T-helper 1 cell treated with Interleukin-12 subunit alpha and Interleukin-12 subunit beta and Interleukin-4 antibody, amounts not matched to agents 30 μg/mL and 1 μg/mL, for 36 hours (primary cell): ENCODE measurements around the gene SSR1.
"Not testable (repeated sequence)": the region's sequence is repeated elsewhere in the genome, so short reads cannot be mapped to it uniquely, and the experiment has no call there.

Experiments used
- H3K27ac Mint-ChIP-seq: one replicate; pipeline ENCODE4 v1.8.0; 2021; ENCODE audit warnings: mild to moderate bottlenecking, mixed read lengths
- H3K27me3 Mint-ChIP-seq: one replicate; pipeline ENCODE4 v1.8.0; 2021; ENCODE audit warnings: low read depth, mixed read lengths
- H3K36me3 Mint-ChIP-seq: one replicate; pipeline ENCODE4 v1.8.0; 2021; ENCODE audit warnings: low read depth, mixed read lengths
- H3K4me1 Mint-ChIP-seq: one replicate; pipeline ENCODE4 v1.8.0; 2021; ENCODE audit warnings: low read depth, mixed read lengths
- H3K4me3 Mint-ChIP-seq: one replicate; pipeline ENCODE4 v1.8.0; 2021; ENCODE audit warnings: mild to moderate bottlenecking, moderate library complexity, mixed read lengths
- H3K9me3 Mint-ChIP-seq: one replicate; pipeline ENCODE4 v1.8.0; 2021; ENCODE audit warnings: mixed read lengths

SSR1 gene

DNA sequence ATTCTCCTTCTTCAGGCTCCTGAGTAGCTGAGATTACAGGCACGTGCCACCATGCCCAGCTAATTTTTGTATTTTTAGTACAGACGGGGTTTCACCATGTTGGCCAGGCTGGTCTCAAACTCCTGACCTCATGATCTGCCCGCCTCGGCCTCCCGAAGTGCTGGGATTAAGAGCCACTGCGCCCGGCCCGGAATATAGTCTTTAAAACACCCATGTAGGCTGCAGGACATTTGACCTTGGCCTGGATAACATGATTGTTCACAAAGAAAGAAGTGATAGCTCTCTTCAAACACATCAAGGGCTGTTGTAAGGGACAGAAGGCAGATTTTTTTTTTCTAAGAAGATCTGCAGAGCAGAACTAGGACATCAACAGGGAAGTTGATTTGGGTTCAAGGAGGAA, 38.5 kb downstream of the SSR1 start:
- H3K27me3 Mint-ChIP-seq, H3K9me3 Mint-ChIP-seq, H3K4me3 Mint-ChIP-seq, H3K27ac Mint-ChIP-seq, H3K36me3 Mint-ChIP-seq, H3K4me1 Mint-ChIP-seq: not testable (repeated sequence)

- no peaks in the 10 kb centered on the region for H3K36me3 Mint-ChIP-seq
- no peak overlapping the region for H3K27ac Mint-ChIP-seq
- no peaks in the 10 kb centered on the region for H3K9me3 Mint-ChIP-seq
- H3K4me1 Mint-ChIP-seq = peaks cover 5% of the 10 kb centered on the region
- H3K27me3 Mint-ChIP-seq = no peaks in the 10 kb centered on the region
- H3K4me3 Mint-ChIP-seq = no peak overlapping the region
These were observed 39.3 kb downstream of the SSR1 start for GRCh38 chr6:7273709-7274108.

DNA sequence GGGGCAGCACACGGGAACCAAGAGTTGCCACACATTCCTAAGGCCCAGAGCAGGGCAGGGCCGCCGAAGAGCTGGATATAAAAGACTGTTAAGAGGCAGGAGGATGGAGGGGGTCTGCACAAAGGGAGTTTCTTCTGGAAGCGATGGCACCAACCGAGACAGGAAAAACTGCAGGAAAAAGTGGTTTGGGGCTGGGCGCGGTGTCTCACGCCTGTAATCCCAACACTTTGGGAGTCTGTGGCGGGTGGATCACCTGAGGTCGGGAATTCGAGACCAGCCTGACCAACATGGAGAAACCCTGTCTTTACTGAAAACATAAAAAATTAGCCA, 41.8 kb downstream of the SSR1 start:
- H3K9me3 Mint-ChIP-seq = peaks cover 2% of the 10 kb centered on the region
- H3K27ac Mint-ChIP-seq = no peak overlapping the region
- no peak overlapping the region for H3K4me3 Mint-ChIP-seq
- peaks cover 5% of the 10 kb centered on the region for H3K4me1 Mint-ChIP-seq
- H3K27me3 Mint-ChIP-seq = no peaks in the 10 kb centered on the region
- H3K36me3 Mint-ChIP-seq = no peaks in the 10 kb centered on the region

DNA sequence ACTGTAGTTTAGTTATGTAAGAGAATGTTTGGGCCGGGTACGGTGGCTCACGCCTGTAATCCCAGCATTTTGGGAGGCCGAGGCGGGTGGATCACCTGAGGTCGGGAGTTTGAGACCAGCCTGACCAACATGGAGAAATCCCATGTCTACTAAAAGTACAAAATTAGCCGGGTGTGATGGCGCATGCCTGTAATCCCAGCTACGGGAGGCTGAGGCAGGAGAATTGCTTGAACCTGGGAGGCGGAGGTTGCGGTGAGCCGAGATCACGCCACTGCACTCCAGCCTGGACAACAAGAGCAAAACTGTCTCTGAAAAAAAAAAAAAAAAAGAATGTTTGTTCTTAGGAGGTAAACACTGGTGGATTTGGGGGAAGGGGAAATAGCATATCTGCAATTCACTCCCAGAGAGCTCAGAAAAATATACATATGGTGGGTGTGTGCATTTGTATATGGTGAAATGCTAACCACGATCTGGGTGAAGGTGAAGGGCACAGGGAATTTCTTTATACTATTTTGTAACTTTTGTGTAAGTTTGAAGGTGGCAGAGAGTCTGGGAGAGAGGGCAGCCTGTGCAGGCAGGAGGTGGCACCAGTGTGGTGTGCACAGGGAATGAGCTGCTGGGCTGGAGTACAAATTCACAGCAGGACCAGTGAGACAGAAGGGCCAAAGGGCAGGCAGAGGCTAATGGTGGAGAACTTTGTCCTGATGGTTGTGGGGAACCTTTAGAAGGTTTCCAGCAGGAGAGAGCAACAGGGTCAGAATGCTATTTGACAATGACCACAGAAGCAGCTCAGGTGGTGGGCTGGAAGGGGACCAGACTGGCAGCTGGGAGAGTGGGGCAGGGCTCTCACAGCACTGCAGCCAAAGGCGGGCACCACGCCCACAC, 42.4 kb downstream of the SSR1 start:
- H3K4me1 Mint-ChIP-seq = peaks cover 2% of the 10 kb centered on the region
- H3K27ac Mint-ChIP-seq = no peak overlapping the region
- H3K27me3 Mint-ChIP-seq = no peaks in the 10 kb centered on the region
- peaks cover 4% of the 10 kb centered on the region for H3K9me3 Mint-ChIP-seq
- no peaks in the 10 kb centered on the region for H3K36me3 Mint-ChIP-seq
- no peak overlapping the region for H3K4me3 Mint-ChIP-seq

DNA sequence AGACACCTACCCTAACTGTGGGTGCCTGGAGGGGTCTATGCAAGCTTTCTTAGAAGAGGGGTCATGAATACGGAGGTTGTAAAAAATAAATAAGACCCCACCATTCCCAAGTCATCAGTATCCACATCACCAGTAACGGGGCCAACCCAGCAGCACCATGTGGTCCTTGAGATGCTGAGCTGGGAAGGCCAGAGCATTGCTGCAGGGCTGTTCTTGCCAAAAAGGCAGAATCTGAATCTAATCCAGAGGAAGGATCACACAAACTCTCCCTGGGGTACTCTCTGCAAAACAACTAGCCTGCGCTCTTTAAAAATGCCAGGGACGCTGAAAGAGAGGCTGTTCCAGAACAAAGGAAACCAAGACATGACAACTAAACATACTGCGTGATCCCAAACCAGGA, 43.2 kb downstream of the SSR1 start:
- Mint-ChIP-seq H3K27ac (no peak overlapping the region), H3K9me3 (peaks cover 4% of the 10 kb centered on the region), H3K4me3 (no peak overlapping the region), H3K36me3 (no peaks in the 10 kb centered on the region), H3K27me3 (no peaks in the 10 kb centered on the region), H3K4me1 (peaks cover 2% of the 10 kb centered on the region)

- H3K4me3 Mint-ChIP-seq = no peak overlapping the region
- H3K9me3 Mint-ChIP-seq = peaks cover 4% of the 10 kb centered on the region
- peaks cover 2% of the 10 kb centered on the region for H3K4me1 Mint-ChIP-seq
- no peak overlapping the region for H3K27ac Mint-ChIP-seq
- no peaks in the 10 kb centered on the region for H3K36me3 Mint-ChIP-seq
- no peaks in the 10 kb centered on the region for H3K27me3 Mint-ChIP-seq
These were observed 44.0 kb downstream of the SSR1 start for GRCh38 chr6:7268816-7269555.

DNA sequence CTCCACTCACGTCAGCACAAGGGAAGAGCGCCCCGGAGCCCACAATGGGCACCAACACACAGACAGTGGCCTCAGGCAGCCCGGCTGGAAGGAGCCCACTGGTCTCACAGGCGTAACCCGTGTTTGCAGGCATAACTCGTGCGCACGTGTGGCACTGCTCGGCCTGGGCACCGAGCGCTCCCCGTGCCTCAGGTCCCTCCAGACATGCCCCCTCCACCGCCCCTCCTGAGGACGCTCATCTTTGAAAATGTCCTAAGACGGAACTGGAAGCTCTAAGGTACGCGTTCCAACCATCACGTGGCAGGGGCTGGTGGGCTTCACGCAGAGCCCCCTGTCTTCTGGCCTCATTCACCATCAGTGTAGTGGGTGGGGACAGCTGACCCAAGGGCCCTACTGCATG, 44.6 kb downstream of the SSR1 start:
- H3K36me3 Mint-ChIP-seq = no peaks in the 10 kb centered on the region
- no peak overlapping the region for H3K27ac Mint-ChIP-seq
- H3K9me3 Mint-ChIP-seq = peaks cover 4% of the 10 kb centered on the region
- H3K4me1 Mint-ChIP-seq = no peaks in the 10 kb centered on the region
- no peaks in the 10 kb centered on the region for H3K27me3 Mint-ChIP-seq
- H3K4me3 Mint-ChIP-seq = no peak overlapping the region

DNA sequence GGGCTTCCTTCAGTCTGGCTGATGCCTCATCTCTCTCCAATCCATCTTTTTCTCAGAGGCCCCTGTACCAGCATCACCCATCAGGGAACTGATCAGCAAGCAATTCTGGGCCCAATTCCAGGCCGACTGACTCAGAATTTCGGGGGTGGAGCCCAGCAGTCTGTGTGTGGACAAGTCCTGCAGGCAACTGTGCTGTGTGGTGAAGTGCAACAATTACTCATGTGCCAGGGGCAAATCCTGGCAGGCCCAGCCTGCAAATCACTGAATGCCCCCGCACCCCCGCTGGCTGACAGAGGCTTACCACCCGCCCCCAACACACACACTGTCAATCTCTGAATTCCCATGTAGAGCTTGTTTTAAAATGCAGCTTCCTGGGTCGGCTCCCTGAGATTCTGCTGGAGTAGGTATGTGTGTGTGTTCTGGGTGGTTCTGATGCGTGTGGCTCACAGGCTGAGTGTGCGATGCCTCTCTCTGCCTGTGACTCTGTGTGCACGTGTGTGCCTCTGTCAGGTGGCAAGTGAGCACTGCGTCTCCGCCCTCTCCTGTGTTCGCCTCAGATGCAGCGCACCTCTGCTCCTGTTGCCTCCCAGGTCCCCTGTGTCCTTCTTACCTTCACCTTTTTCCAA, 45.4 kb downstream of the SSR1 start:
- Mint-ChIP-seq H3K9me3 (peaks cover 4% of the 10 kb centered on the region), H3K27ac (no peak overlapping the region), H3K36me3 (no peaks in the 10 kb centered on the region), H3K27me3 (no peaks in the 10 kb centered on the region), H3K4me3 (no peak overlapping the region), H3K4me1 (no peaks in the 10 kb centered on the region)

DNA sequence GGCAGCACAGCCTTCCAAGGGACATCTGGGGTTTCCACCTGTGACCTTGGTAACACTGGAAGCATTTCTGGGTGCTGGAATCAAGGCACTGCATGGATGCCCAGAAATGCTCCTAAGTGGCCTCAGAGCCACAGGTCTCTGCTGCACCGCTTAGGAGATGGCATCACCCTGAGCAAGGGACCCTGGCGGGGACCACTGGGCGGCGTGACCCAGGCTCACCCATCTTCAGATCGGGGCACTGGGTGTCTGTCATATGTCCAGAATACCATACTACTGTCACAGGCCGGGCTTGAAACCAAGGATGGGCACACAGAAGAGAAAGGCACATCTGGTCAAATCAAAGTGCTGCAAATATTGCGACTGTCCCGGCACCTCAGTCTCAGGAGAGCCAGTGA, 45.9 kb downstream of the SSR1 start:
- Mint-ChIP-seq H3K36me3 (no peaks in the 10 kb centered on the region), H3K9me3 (peaks cover 4% of the 10 kb centered on the region), H3K4me3 (no peak overlapping the region), H3K27ac (no peak overlapping the region), H3K4me1 (peaks cover 2% of the 10 kb centered on the region), H3K27me3 (peaks cover 4% of the 10 kb centered on the region)

DNA sequence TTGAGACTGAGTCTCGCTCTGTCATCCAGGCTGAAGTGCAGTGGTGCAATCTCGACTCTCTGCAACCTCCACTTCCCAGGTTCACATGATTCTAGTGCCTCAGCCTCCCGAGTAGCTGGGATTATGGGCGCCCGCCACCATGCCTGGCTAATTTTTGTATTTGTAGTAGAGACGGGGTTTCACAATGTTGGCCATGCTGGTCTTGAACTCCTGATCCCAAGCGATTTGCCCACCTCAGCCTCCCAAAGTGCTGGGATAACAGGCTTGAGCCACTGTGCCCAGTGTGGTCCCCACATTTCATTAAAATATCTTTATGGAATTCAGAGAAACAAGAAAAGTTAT, 47.6 kb downstream of the SSR1 start:
- H3K27ac Mint-ChIP-seq, H3K36me3 Mint-ChIP-seq, H3K9me3 Mint-ChIP-seq, H3K4me3 Mint-ChIP-seq: not testable (repeated sequence)
- H3K4me1 Mint-ChIP-seq = peaks cover 14% of the 10 kb centered on the region
- peaks cover 15% of the 10 kb centered on the region for H3K27me3 Mint-ChIP-seq

GRCh38 chr6:7264686-7265384, 48.2 kb downstream of the SSR1 start:
- Mint-ChIP-seq H3K4me1 (peaks cover 16% of the 10 kb centered on the region), H3K27me3 (peaks cover 18% of the 10 kb centered on the region), H3K4me3 (no peak overlapping the region), H3K36me3 (no peaks in the 10 kb centered on the region), H3K27ac (no peak overlapping the region), H3K9me3 (peaks cover 4% of the 10 kb centered on the region)

- no peak overlapping the region for H3K27ac Mint-ChIP-seq
These were observed 49.0 kb downstream of the SSR1 start for GRCh38 chr6:7264041-7264440.

DNA sequence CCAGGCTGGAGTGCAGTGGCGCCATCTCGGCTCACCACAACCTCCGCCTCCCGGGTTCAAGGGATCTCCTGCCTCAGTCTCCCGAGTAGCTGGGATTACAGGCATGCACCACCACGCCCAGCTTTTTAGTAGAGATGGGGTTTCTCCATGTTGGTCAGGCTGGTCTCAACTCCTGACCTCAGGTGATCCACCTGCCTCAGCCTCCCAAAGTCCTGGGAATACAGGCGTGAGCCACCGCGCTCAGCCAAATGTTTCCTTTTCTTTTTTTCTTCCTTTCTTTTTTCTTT, 49.5 kb downstream of the SSR1 start:
- H3K4me1 Mint-ChIP-seq = peaks cover 16% of the 10 kb centered on the region
- not testable (repeated sequence) for H3K36me3 Mint-ChIP-seq, H3K4me3 Mint-ChIP-seq, H3K27ac Mint-ChIP-seq, H3K9me3 Mint-ChIP-seq
- H3K27me3 Mint-ChIP-seq = peaks cover 27% of the 10 kb centered on the region

More at GRCh38 chr6:7264041-7264440, 49.0 kb downstream of the SSR1 start:
- Mint-ChIP-seq H3K27me3 (peaks cover 26% of the 10 kb centered on the region), H3K4me3 (no peak overlapping the region), H3K4me1 (peaks cover 16% of the 10 kb centered on the region), H3K9me3 (peaks cover 4% of the 10 kb centered on the region), H3K36me3 (no peaks in the 10 kb centered on the region)

- Mint-ChIP-seq H3K4me3 (no peak overlapping the region), H3K4me1 (peaks cover 16% of the 10 kb centered on the region), H3K27me3 (peaks cover 27% of the 10 kb centered on the region)
These were observed 50.1 kb downstream of the SSR1 start for GRCh38 chr6:7262746-7263518.

More at GRCh38 chr6:7262746-7263518, 50.1 kb downstream of the SSR1 start:
- Mint-ChIP-seq H3K9me3 (peaks cover 4% of the 10 kb centered on the region), H3K27ac (no peak overlapping the region), H3K36me3 (no peaks in the 10 kb centered on the region)
